ENCODE measurements around the gene TPRN.

DNA sequence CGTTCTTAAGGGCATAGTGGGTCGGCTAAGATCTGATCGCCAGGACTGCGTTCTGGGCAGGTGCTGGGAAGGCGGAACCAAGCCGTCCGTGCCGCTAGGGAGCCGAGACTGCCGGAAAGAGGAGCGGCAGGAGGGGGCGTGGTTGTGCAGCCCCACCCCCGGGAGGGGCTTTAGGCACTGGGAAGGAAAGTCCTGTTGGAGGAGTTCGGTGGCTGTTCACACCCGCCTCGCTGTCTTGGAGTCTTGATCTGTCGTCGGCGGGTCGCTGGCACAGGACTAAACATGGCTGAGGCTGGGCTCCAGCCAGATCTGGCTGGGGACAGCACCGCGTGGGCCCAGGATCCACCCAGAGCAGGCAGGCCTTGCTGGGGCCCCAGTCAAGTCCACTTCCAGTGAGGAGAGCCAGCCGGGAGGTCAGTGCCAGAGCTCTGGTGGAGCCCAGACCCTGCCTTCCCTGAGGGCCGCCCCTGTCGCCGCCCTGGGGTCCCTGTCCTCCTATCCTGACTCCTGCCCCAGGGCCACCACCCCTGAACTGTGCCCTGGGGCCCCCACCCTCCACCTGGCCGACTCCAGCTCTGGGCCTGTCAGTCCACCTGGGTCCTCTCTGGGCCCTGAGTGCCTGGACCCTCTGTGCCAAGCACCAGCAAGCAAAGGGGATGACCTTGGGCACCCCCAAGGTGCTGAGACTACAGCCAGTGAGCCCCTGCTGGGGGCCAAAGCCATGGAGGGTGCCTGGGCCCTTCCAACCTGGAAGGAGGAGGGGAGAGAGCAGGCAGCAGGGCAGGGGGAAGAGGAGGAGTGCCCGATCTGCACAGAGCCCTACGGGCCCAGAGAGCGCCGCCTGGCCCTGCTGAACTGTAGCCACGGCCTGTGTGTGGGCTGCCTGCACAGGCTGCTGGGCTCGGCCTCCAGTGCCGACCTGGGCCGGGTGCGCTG is 17.0 kb upstream of the TPRN start:
- TF ChIP-seq, protein P1, sequence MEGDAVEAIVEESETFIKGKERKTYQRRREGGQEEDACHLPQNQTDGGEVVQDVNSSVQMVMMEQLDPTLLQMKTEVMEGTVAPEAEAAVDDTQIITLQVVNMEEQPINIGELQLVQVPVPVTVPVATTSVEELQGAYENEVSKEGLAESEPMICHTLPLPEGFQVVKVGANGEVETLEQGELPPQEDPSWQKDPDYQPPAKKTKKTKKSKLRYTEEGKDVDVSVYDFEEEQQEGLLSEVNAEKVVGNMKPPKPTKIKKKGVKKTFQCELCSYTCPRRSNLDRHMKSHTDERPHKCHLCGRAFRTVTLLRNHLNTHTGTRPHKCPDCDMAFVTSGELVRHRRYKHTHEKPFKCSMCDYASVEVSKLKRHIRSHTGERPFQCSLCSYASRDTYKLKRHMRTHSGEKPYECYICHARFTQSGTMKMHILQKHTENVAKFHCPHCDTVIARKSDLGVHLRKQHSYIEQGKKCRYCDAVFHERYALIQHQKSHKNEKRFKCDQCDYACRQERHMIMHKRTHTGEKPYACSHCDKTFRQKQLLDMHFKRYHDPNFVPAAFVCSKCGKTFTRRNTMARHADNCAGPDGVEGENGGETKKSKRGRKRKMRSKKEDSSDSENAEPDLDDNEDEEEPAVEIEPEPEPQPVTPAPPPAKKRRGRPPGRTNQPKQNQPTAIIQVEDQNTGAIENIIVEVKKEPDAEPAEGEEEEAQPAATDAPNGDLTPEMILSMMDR (IDR thresholded peaks at IDR 0.05; ENCODE audit: extremely low read depth in 1 of 2, insufficient read depth in 1 of 2, low read depth in 1 of 2, low read length in 2 of 2), result no peak
- no peak for TF ChIP-seq JUN (IDR thresholded peaks at IDR 0.05; ENCODE audit: borderline replicate concordance, insufficient read depth, insufficient read length, low read depth)
- no peak for TF ChIP-seq EZH2 (IDR thresholded peaks at IDR 0.05; ENCODE audit: borderline replicate concordance, low read depth, low read length, severe bottlenecking)
- no peak for TF ChIP-seq POLR2AphosphoS5 (IDR thresholded peaks at IDR 0.05; ENCODE audit: insufficient read depth, low read depth, low read length)
- no peak for TF ChIP-seq POLR2A (IDR thresholded peaks at IDR 0.05; ENCODE audit: low read depth, low read length)
